H9 (cell line): ENCODE data around the gene GAS2. TPM values are rescaled to one million over a fixed set of nuclear protein-coding genes. Genes with fewer than 3 reads are reported as not detected.

ENCODE experiments used
- DNase-seq: peaks from one replicate; pipeline ENCODE4 v3.0.0-alpha.2; 2017
- H2AFZ ChIP-seq: one replicate; pipeline ENCODE4 v1.6.1; 2013; ENCODE audit warnings: mild to moderate bottlenecking, low read length, control low read depth, moderate library complexity
- H2AK5ac ChIP-seq: 2 replicates; pipeline ENCODE4 v1.6.1; 2013; ENCODE audit warnings: low read length, control low read depth, mixed read lengths; ENCODE audit not compliant: insufficient read length
- H2BK120ac ChIP-seq: one replicate; pipeline ENCODE4 v1.6.1; 2013; ENCODE audit warnings: low read depth, mild to moderate bottlenecking, low read length, control low read depth, inconsistent platforms; ENCODE audit not compliant: poor library complexity, severe bottlenecking
- H2BK12ac ChIP-seq: 2 replicates; pipeline ENCODE4 v1.6.1; 2013; ENCODE audit warnings: low read length, control low read depth, mixed read lengths, low read depth; ENCODE audit not compliant: insufficient read length
- H2BK15ac ChIP-seq: 2 replicates; pipeline ENCODE4 v1.6.1; 2013; ENCODE audit warnings: low read depth, low read length, control low read depth
- H2BK20ac ChIP-seq: one replicate; pipeline ENCODE4 v1.6.1; 2013; ENCODE audit warnings: low read depth, mild to moderate bottlenecking, low read length, control low read depth, inconsistent platforms; ENCODE audit not compliant: poor library complexity, severe bottlenecking
- H2BK5ac ChIP-seq: 2 replicates; pipeline ENCODE4 v1.6.1; 2013; ENCODE audit warnings: low read length, control low read depth, mixed read lengths; ENCODE audit not compliant: insufficient read length
- H3K14ac ChIP-seq: 2 replicates; pipeline ENCODE4 v1.6.1; 2013; ENCODE audit warnings: low read length, control low read depth; ENCODE audit not compliant: insufficient read depth
- H3K18ac ChIP-seq: 2 replicates; pipeline ENCODE4 v1.6.1; 2013; ENCODE audit warnings: low read depth, mild to moderate bottlenecking, mixed read lengths, low read length, control low read depth; ENCODE audit not compliant: insufficient read length
- H3K23ac ChIP-seq: 2 replicates; pipeline ENCODE4 v1.6.1; 2013; ENCODE audit warnings: low read length, control low read depth, mixed read lengths, low read depth; ENCODE audit not compliant: insufficient read length
- H3K23me2 ChIP-seq: 2 replicates; pipeline ENCODE4 v1.6.1; 2013; ENCODE audit warnings: low read depth, mild to moderate bottlenecking, mixed read lengths, low read length, control low read depth; ENCODE audit not compliant: insufficient read length, poor library complexity, severe bottlenecking
- H3K27ac ChIP-seq: 2 replicates; pipeline ENCODE4 v1.5.1; 2013; ENCODE audit warnings: low read length, control low read depth, mixed read lengths, low read depth; ENCODE audit not compliant: insufficient read length
- H3K27me3 ChIP-seq: 2 replicates; pipeline ENCODE4 v1.6.1; 2013; ENCODE audit warnings: low read length, control low read depth, inconsistent platforms; ENCODE audit not compliant: insufficient read depth
- H3K4ac ChIP-seq: 2 replicates; pipeline ENCODE4 v1.6.1; 2013; ENCODE audit warnings: low read depth, mild to moderate bottlenecking, control low read depth, inconsistent platforms, low read length, moderate library complexity
- H3K4me1 ChIP-seq: 2 replicates; pipeline ENCODE4 v1.6.1; 2013; ENCODE audit warnings: low read length, control low read depth, inconsistent platforms; ENCODE audit not compliant: insufficient read depth
- H3K4me2 ChIP-seq: 2 replicates; pipeline ENCODE4 v1.6.1; 2013; ENCODE audit warnings: low read length, control low read depth, mixed read lengths; ENCODE audit not compliant: insufficient read length, insufficient read depth
- H3K56ac ChIP-seq: 2 replicates; pipeline ENCODE4 v1.6.1; 2013; ENCODE audit warnings: low read depth, mild to moderate bottlenecking, mixed read lengths, low read length, control low read depth; ENCODE audit not compliant: insufficient read length
- H3K79me1 ChIP-seq: 2 replicates; pipeline ENCODE4 v1.6.1; 2013; ENCODE audit warnings: low read depth, mild to moderate bottlenecking, moderate library complexity, low read length, control low read depth, inconsistent platforms; ENCODE audit not compliant: insufficient read depth, poor library complexity, severe bottlenecking
- H3K79me2 ChIP-seq: 2 replicates; pipeline ENCODE4 v1.6.1; 2013; ENCODE audit warnings: low read length, control low read depth, inconsistent platforms; ENCODE audit not compliant: insufficient read depth
- H3K9ac ChIP-seq: 2 replicates; pipeline ENCODE4 v1.6.1; 2013; ENCODE audit warnings: low read length, control low read depth, mixed read lengths; ENCODE audit not compliant: insufficient read length; ENCODE audit errors: extremely low read depth
- H3K9me3 ChIP-seq: one replicate; pipeline ENCODE4 v1.6.1; 2013; ENCODE audit warnings: low read depth, low read length, inconsistent platforms; ENCODE audit not compliant: control insufficient read depth
- H3T11ph ChIP-seq: one replicate; pipeline ENCODE4 v1.6.1; 2013; ENCODE audit warnings: mild to moderate bottlenecking, low read length, control low read depth, inconsistent platforms
- H4K20me1 ChIP-seq: one replicate; pipeline ENCODE4 v1.6.1; 2013; ENCODE audit not compliant: control insufficient read depth, insufficient read length, insufficient read depth
- H4K5ac ChIP-seq: 2 replicates; pipeline ENCODE4 v1.6.1; 2013; ENCODE audit warnings: low read depth, mild to moderate bottlenecking, mixed read lengths, low read length, control low read depth; ENCODE audit not compliant: insufficient read length
- H4K8ac ChIP-seq: replicated peaks from 2 replicates; pipeline ENCODE4 v1.6.1; 2013; ENCODE audit warnings: low read length, control low read depth, mixed read lengths, low read depth; ENCODE audit not compliant: insufficient read length
- H4K91ac ChIP-seq: 2 replicates; pipeline ENCODE4 v1.6.1; 2013; ENCODE audit warnings: low read depth, mild to moderate bottlenecking, moderate library complexity, mixed read lengths, low read length, control low read depth; ENCODE audit not compliant: insufficient read length
- H3K27ac Mint-ChIP-seq, 3 experiments: 2 replicates in 2 of 3; 3 replicates in 1 of 3; pipeline ENCODE4 v1.8.0; 2020 to 2021; ENCODE audit warnings: mixed read lengths in 3 of 3, mild to moderate bottlenecking in 1 of 3, moderate library complexity in 1 of 3
- H3K27me3 Mint-ChIP-seq: 2 replicates; pipeline ENCODE4 v1.8.0; 2021; ENCODE audit warnings: low read depth, mild to moderate bottlenecking, moderate library complexity, mixed read lengths
- H3K36me3 Mint-ChIP-seq, 3 experiments: 2 replicates in 2 of 3; 3 replicates in 1 of 3; pipeline ENCODE4 v1.8.0; 2020 to 2021; ENCODE audit warnings: low read depth in 3 of 3, mixed read lengths in 3 of 3; ENCODE audit not compliant: insufficient read depth in 1 of 3
- H3K4me1 Mint-ChIP-seq, 2 experiments: 2 replicates each; pipeline ENCODE4 v1.8.0; 2020; ENCODE audit warnings: mixed read lengths in 2 of 2
- H3K4me3 Mint-ChIP-seq, 2 experiments: 2 replicates in 1 of 2; 3 replicates in 1 of 2; pipeline ENCODE4 v1.8.0; 2020 to 2021; ENCODE audit warnings: mild to moderate bottlenecking in 2 of 2, mixed read lengths in 2 of 2, moderate library complexity in 1 of 2
- H3K9me3 Mint-ChIP-seq, 2 experiments: 2 replicates in 1 of 2; 3 replicates in 1 of 2; pipeline ENCODE4 v1.8.0; 2020; ENCODE audit warnings: mild to moderate bottlenecking in 2 of 2, mixed read lengths in 2 of 2, moderate library complexity in 1 of 2
- WGBS: extraction: QIAGEN DNeasy Blood & Tissue Kit; methylation state at CpG from one replicate; pipeline ENCODE4 v1.1.7; 2013; ENCODE audit warnings: missing lambda C conversion rate, low lambda C conversion rate, mixed read lengths; ENCODE audit not compliant: insufficient read length; ENCODE audit errors: extremely low coverage; 5-methylcytosine and 5-hydroxymethylcytosine counted together
- total RNA-seq: library from RNA; stranded (reverse); gene quantifications from 2 replicates; pipeline ENCODE4 v1.2.1, GENCODE V29; 2021
- TF ChIP-seq, protein P1 (sequence below): fragments of 200-600 bp; sonication (generic); conservative IDR thresholded peaks from 3 replicates; pipeline ENCODE4 v1.8.0; 2021; ENCODE audit warnings: antibody characterized with exemption, mild to moderate bottlenecking

The GAS2 gene
- total RNA-seq, 1 experiment from 2014 or later, result 1.7 TPM

DNA sequence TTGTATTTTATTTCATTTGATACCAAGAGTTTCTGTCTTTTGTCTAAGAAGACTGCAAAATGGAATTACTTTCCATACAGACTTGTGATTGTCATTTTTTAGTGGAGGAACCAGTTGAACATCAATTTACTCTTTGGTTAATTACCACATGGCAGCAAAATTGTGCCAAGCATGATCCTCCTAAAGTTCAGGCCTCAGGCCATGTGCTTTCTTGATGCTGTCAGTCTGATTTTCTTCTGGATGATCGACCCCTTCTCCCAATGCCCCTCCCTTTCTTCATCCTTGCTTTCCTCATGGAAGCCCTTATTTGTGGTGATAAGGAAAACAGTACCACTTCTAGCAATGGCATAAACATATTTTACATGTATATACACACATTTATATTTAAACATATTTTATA, 87.0 kb downstream of the GAS2 start:
- H3K27me3 Mint-ChIP-seq, result no peaks in the 10 kb centered on the region
- Histone ChIP-seq H3K4me1 (no peaks in the 10 kb centered on the region), H3K9me3 (no peaks in the 10 kb centered on the region), H3K18ac (no peak overlapping the region), H2BK5ac (no peak overlapping the region), H2BK20ac (no peak overlapping the region), H3K27me3 (no peaks in the 10 kb centered on the region), H4K91ac (no peak overlapping the region), H3K9ac (no peak overlapping the region), H4K8ac (no peak overlapping the region), H3K4me2 (no peak overlapping the region), H2BK12ac (no peak overlapping the region), H3K27ac (no peak overlapping the region), H3K23me2 (no peaks in the 10 kb centered on the region), H3K14ac (no peak overlapping the region), H3K4ac (no peak overlapping the region), H2AFZ (no peak overlapping the region), H3K79me2 (no peaks in the 10 kb centered on the region), H3K56ac (no peak overlapping the region), H2BK120ac (no peak overlapping the region), H3K23ac (no peak overlapping the region), H3K79me1 (no peaks in the 10 kb centered on the region), H2AK5ac (no peak overlapping the region), H2BK15ac (no peak overlapping the region), H4K5ac (no peak overlapping the region), H4K20me1 (no peaks in the 10 kb centered on the region), H3T11ph (no peak overlapping the region)
- no peak for DNase-seq
- H3K9me3 Mint-ChIP-seq, result no peaks in the 10 kb centered on the region
- no peaks in the 10 kb centered on the region for H3K36me3 Mint-ChIP-seq
- TF ChIP-seq, protein P1, sequence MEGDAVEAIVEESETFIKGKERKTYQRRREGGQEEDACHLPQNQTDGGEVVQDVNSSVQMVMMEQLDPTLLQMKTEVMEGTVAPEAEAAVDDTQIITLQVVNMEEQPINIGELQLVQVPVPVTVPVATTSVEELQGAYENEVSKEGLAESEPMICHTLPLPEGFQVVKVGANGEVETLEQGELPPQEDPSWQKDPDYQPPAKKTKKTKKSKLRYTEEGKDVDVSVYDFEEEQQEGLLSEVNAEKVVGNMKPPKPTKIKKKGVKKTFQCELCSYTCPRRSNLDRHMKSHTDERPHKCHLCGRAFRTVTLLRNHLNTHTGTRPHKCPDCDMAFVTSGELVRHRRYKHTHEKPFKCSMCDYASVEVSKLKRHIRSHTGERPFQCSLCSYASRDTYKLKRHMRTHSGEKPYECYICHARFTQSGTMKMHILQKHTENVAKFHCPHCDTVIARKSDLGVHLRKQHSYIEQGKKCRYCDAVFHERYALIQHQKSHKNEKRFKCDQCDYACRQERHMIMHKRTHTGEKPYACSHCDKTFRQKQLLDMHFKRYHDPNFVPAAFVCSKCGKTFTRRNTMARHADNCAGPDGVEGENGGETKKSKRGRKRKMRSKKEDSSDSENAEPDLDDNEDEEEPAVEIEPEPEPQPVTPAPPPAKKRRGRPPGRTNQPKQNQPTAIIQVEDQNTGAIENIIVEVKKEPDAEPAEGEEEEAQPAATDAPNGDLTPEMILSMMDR, result no peak
- H3K4me3 Mint-ChIP-seq, result no peak overlapping the region
- H3K4me1 Mint-ChIP-seq, result no peaks in the 10 kb centered on the region
- H3K27ac Mint-ChIP-seq, result no peak overlapping the region
- WGBS, result no CpG with 5 or more reads among the region's 1 CpG
